HG03025 (cell line): Measurements from ENCODE around the gene ARMS2.

ENCODE experiments used
- ATAC-seq: cut with Tn5 transposase; IDR thresholded peaks from one replicate; pipeline ENCODE4 v1.9.1; 2021; ENCODE audit warnings: mild to moderate bottlenecking, moderate library complexity; ENCODE audit not compliant: unreplicated experiment, low FRiP score

Gene ARMS2

GRCh38 chr10:122490786-122491680, 36.6 kb downstream of the ARMS2 start:
- no peak for ATAC-seq

- no peak for ATAC-seq
These were observed 37.6 kb downstream of the ARMS2 start for GRCh38 chr10:122492006-122492405.

- ATAC-seq: no peak
These were observed 38.6 kb downstream of the ARMS2 start for GRCh38 chr10:122492999-122493481.

GRCh38 chr10:122493761-122494160, 39.3 kb downstream of the ARMS2 start:
- no peak for ATAC-seq

GRCh38 chr10:122494173-122494820, 39.8 kb downstream of the ARMS2 start:
- no peak for ATAC-seq

GRCh38 chr10:122494833-122495232, 40.4 kb downstream of the ARMS2 start:
- ATAC-seq: no peak

- ATAC-seq: no peak
These were observed 41.2 kb downstream of the ARMS2 start for GRCh38 chr10:122495406-122496340.

- no peak for ATAC-seq
These were observed 42.8 kb downstream of the ARMS2 start for GRCh38 chr10:122497241-122497640.

- ATAC-seq: no peak
These were observed 44.1 kb downstream of the ARMS2 start for GRCh38 chr10:122498521-122498920.

- no peak for ATAC-seq
These were observed 44.6 kb downstream of the ARMS2 start for GRCh38 chr10:122499012-122499411.

GRCh38 chr10:122499491-122499941, 45.1 kb downstream of the ARMS2 start:
- ATAC-seq: no peak

GRCh38 chr10:122500194-122500593, 45.7 kb downstream of the ARMS2 start:
- no peak for ATAC-seq

- ATAC-seq: no peak
These were observed 46.3 kb downstream of the ARMS2 start for GRCh38 chr10:122500726-122501125.

GRCh38 chr10:122503012-122503411, 48.6 kb downstream of the ARMS2 start:
- no peak for ATAC-seq

- no peak for ATAC-seq
These were observed 49.6 kb downstream of the ARMS2 start for GRCh38 chr10:122503886-122504609.

- ATAC-seq: no peak
These were observed 50.1 kb downstream of the ARMS2 start for GRCh38 chr10:122504610-122504950.

GRCh38 chr10:122505011-122505410, 50.6 kb downstream of the ARMS2 start:
- no peak for ATAC-seq

- no peak for ATAC-seq
These were observed 51.6 kb downstream of the ARMS2 start for GRCh38 chr10:122505885-122506645.
